SK-N-SH treated with all-trans-retinoic acid at 6 μM for 48 hours (cell line): Measurements from ENCODE around the gene CST3.

Experiments used
- OSR1 ChIP-seq: fragments of 250-450 bp; sonication (Bioruptor Pico); IDR thresholded peaks from 2 replicates; pipeline ENCODE4 v1.8.0; 2022; ENCODE audit warnings: moderate library complexity, mild to moderate bottlenecking, inconsistent platforms
- ZNF8 ChIP-seq: fragments of 450-650 bp; formaldehyde crosslinking; IDR thresholded peaks from 2 replicates; pipeline ENCODE4 v1.5.0; 2020; ENCODE audit warnings: mild to moderate bottlenecking, moderate library complexity
- TF ChIP-seq, protein P1 (sequence below): fragments of 250-450 bp; sonication (Bioruptor Pico); IDR thresholded peaks from 2 replicates; pipeline ENCODE4 v1.8.0; 2020; ENCODE audit warnings: mild to moderate bottlenecking, moderate library complexity, borderline replicate concordance

DNA sequence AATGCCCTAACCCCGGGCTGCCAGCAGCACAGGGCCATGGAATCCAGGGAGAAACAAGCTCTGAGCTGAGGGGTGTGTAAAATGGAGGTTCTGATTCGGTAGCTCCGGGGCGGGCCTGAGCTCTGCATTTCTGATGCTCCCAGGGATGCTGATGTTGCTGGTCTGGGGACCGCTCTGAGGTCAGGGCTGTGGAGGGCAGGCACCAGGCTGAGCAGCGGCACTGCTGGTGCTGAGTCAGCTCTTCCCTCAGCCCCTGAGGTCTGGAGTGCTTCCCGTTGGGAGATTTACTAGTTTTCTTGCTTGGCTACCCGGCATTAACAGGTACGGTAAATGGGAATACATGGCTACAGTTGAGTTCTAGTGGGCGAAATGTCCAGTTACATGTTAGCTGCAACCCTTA lies 18.6 kb upstream of the CST3 start:
- TF ChIP-seq ZNF8 (CRISPR knock-in tag) (no peak), OSR1 (no peak)
- TF ChIP-seq, protein P1, sequence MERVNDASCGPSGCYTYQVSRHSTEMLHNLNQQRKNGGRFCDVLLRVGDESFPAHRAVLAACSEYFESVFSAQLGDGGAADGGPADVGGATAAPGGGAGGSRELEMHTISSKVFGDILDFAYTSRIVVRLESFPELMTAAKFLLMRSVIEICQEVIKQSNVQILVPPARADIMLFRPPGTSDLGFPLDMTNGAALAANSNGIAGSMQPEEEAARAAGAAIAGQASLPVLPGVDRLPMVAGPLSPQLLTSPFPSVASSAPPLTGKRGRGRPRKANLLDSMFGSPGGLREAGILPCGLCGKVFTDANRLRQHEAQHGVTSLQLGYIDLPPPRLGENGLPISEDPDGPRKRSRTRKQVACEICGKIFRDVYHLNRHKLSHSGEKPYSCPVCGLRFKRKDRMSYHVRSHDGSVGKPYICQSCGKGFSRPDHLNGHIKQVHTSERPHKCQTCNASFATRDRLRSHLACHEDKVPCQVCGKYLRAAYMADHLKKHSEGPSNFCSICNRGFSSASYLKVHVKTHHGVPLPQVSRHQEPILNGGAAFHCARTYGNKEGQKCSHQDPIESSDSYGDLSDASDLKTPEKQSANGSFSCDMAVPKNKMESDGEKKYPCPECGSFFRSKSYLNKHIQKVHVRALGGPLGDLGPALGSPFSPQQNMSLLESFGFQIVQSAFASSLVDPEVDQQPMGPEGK: no peak
